Dedifferentiated amniotic fluid mesenchymal stem cell (primary cell): ENCODE measurements around the gene FRAS1.
A peak's percentile ranks its signal among the peaks of the same experiment; 100 is the strongest.

ENCODE experiments used
- DNase-seq: peaks from one replicate; pipeline ENCODE4 v3.0.0-alpha.2; 2016; ENCODE audit errors: extremely low spot score

The FRAS1 gene

DNA sequence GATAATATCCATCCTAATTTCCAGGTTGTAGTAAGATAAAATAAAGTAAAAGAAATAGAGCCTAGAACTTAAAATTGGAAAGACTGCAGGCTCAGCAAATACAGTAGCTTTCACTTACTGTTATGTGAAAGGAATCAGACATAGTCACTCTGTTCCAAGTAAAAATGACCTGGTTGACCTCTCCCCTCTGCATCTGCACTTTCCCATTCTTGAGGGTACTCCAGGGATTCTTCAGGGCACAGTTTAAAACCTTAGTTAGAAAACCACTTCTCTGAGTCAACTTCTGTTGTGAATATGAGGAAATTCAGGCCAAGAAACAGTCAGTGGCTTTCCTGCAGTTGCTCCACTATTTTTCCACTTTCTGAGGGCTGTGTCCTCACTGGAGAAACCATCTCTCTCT is 42.9 kb downstream of the FRAS1 start:
- DNase-seq, result no peak

DNA sequence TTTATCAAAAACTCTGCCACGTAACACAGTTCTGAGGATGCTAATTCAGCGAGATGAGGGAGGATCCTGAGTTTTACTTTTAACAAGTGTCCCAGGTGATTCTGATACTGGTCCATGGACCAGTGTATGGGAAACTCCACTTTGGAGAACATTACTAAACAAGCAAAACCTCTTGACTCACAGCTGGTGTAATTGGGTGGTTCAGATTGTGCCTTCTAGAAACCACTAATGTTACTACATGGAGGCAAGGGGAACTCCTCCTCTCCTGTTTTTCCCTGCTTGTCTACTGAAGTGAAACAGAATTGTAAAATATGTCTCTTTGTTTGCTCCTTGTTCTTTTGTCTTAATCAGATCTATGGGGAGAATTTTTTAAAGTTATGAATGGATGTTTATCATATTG is 62.6 kb downstream of the FRAS1 start:
- peak; percentile 19 for DNase-seq

DNA sequence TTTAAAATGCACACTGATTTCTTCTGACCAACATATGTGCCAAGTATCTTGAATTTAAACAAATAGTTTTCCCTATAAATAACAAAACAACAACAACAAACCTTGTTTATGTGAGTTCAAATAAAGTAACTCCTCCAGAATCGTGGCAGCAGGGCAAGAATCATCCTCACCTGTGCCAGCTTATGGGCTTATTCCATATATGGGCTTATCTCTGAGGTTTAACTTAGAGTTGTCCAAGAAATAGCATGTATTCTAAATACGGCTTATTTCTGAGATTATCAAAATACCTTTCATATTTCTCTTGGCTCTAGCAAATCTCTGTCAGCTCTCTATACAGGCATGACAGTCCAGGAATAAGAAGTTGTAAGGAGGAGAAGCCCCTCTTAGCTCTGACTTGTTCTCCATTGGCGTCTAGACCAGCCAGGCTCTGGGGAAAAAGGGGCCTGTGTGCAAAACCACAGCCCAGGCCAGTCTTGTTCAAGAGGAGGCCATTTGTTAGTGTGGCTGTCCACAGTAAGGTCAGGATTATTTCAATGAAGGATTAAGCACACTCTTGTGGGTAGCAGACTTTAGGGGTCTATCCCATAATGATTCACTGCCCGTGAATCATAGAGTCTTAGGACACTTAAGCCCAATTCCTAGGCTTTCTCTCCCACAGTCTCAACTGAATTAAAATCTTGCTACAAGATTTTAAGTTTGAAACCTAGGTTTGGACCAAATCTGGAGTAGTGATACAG is 63.2 kb downstream of the FRAS1 start:
- DNase-seq, result peak; percentile 5

DNA sequence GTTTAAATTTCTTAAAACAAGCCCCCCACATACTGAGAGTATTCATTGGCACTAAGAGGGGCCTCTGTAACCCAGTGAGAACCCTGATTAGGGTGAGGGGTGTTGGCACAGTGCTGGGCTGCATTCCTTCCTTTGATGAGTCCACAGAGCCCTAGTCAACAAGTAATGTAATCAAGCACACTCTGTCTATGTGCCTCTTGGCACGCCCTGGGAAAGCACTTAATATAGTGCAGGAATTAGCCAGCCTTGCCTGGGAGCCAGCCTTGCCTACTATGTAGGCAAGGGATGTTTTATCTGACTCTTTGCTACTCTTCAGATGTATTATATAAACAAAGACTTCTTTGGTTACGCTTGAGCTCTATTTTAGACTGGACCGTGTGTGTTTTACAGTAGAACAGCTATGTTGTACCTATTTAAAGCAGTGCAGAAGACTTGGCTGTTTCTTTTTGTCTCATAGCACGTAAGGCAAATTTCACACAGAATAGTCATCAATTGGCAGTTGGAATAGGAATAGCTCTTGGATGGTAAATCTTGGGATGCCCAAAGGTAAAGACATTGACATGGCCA is 64.3 kb downstream of the FRAS1 start:
- DNase-seq, result peak; percentile 13

DNA sequence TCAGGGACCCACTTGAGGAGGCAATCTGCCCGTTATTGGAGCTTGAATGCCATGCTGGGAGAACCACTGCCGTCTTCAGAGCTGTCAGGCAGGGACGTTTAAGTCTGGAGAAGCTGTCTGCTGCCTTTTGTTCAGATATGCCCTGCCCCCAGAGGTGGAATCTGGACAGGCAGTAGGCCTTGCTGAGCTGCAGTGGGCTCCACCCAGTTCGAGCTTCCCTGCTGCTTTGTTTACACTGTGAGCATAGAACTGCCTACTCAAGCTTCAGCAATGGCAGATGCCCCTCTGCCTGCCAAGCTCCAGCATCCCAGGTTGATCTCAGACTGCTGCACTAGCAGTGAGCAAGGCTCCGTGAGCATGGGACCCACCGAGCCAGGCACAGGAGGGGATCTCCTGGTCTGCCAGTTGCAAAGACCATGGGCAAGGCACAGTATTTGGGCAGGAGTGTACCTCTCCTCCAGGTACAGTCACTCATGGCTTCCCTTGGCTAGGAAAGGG is 68.8 kb downstream of the FRAS1 start:
- peak; percentile 7 for DNase-seq

DNA sequence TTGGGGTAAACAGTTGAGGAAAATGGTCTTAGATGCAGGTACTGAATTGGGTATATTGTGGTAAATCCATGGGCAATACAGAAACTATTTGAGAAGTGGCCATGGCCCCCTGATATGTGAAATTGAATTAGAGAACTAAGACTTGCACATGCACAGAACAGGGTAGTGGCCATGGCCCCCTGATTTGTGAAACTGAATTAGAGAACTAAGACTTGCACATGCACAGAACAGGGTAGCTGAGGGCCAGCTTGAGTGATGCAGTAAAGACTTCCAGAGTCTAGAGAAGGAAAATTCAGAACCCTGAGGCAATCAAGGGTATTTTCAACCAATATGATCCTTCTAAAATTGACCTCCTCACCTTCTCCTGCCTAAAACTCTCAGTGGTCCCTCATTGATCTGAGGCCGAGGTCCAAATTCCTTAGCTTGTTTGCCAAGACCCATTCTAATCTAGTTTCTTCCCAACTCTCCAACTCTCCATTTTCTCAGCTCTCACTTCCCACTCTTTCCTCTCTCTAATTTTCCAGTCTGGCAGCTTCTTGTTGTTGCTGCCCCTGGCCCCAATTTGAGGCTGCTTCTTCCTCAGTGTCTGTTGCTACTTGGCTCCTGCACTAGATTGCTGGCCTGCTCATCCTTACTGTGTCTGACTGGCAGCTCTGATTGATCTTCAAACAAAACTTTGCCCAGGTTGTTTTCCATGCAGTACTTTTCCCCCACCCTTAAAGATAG is 72.4 kb downstream of the FRAS1 start:
- DNase-seq, result no peak

DNA sequence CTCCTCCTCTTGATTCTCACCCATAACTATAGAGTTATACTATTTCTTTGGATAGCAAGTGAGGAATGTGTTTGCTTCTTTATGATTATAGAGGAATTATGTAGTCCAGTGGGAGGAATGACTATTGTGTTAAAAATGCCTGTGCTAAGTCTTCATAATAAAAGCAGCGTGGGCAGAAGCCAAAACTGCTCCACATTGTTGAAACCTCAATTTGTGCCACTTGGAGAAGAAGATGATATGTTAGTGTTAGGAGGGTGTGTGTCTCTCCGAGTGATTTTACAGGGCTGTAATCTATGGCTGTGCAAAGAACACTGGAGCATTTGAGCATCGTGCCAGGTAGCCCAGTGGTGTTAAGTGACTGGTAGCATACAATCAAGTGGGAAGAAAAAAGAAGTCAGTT is 74.3 kb downstream of the FRAS1 start:
- DNase-seq, result peak; percentile 54

DNA sequence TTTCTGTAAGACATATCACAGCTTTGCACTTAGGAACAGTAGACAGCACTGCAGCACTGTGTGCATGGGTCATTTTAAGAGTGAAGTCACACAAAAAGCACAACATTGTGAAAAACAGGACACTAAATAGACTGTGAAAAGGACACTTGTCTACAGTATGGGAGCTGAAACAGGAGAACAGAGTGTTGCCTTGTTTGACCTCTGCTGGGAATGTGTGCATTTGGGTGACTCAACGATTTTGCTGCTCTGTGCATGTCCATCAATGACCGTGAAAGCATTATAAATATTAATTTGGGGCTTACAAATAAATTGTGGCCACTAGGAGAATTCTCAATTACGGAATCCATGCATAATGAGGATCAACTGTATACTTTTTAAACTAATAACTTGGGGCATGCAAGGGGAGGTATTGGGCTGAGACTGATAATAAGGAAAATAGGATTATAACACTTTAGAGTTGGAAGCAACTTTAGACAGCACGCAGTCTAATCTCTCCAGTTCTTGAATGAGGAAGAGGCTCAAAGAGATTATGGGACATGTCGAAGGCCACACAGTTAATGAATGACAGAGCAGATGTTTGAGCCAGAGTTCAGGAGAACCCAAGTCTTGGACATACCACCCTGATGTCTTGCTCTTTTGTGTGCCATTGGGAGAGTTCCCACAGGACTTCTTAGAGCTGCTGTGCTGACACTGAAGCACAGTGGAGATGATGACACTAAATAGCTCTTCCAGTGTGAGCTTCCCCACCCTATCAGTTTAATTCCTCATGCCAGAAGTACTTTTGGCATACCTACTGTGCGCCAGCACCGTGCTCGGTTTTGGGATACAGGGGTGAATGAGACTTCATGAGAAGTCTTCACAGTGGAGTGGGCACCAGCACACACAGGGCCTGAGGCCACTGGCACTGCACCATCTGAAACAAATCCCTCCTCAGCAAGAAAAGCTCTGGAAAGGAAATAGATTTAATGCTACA is 79.3 kb downstream of the FRAS1 start:
- DNase-seq, result no peak

DNA sequence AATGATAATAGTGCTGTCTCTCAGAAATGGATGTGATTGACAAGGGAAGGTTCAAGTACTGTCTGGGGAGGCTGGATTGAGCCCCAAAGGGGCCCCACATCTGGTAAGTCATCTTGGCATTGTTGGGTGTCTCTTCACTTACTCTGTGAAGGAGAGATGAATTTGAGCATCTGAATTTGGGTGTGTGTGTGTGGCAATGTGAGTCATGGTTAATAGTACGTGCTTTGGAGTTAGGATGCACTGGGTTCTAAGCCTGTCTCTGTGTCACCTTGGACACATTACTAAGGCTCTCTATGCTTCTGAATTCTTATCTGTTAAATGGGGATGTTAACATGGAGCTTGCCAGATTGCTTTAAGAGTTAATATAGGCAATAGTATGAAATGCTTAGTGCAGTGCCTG is 80.4 kb downstream of the FRAS1 start:
- DNase-seq, result no peak

DNA sequence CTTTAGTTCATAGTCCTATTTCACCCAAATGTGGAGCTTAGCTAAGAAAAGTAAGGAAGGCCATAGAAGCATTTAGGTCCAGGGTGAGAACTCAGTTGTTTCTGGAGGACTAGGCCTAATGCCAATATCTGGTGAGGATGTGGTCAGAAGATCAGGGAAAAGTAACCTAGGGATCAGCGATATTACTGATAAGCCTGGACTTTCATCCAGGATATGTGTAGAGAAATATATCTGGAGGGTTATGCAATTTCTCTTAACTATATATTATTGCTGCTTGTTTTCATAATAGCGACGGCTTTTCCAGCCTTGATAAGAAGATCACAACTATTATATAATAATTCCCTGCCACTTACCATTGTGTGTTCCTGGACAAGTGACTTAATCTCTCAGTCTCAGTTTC is 81.1 kb downstream of the FRAS1 start:
- no peak for DNase-seq

DNA sequence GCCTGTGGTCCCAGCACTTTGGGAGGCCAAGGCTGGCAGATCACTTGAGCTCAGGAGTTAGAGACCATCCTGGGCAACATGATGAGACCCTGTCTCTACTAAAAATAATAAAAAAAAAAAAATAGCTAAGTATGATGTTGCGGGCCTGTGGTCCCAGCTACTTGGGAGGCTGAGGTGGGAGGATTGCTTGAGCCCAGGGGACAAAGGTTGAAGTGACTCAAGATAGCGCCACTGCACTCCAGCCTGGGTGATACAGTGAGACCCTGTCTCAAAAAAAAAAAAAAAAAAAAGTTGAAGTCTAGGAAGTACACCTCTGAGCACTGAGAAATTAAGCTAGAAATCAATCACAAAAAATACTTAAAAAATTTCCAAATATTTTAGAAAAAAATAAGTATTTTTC is 86.5 kb downstream of the FRAS1 start:
- DNase-seq, result no peak

DNA sequence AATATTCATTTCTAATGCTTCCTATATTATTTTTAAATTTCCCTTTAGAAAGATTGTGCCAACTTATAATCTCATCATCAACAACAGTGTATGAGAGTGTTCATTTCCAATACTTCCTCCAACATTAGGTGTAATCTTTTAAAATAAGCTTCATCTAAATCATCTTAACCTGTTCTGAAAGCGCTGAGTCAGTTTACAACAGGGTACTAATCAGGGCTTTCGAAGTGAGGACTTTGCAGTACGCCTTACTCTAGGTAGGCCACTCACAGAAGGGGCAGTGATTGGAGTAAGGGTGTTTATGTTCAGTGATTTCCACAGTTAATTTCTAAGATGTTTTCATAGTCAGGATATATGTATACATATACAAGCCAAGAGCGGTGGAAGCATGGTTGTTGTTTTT is 87.9 kb downstream of the FRAS1 start:
- DNase-seq, result no peak

DNA sequence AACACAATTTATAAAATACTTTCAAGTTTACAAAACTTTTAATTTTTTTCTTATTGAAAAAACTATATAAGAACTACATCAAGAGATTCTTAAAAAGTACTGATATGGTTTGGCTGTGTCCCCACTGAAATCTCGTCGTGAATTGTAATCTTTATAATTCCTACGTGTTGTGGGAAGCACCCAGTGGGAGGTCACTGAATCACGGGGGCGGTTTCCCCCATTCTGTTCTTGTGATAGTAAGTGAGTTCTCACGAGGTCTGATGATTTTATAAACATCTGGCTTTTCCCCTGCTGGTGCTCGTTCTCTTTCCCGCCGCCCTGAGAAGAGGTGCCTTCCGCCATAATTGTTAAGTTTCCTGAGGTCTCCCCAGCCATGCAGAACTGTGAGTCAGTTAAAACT is 88.5 kb downstream of the FRAS1 start:
- no peak for DNase-seq

DNA sequence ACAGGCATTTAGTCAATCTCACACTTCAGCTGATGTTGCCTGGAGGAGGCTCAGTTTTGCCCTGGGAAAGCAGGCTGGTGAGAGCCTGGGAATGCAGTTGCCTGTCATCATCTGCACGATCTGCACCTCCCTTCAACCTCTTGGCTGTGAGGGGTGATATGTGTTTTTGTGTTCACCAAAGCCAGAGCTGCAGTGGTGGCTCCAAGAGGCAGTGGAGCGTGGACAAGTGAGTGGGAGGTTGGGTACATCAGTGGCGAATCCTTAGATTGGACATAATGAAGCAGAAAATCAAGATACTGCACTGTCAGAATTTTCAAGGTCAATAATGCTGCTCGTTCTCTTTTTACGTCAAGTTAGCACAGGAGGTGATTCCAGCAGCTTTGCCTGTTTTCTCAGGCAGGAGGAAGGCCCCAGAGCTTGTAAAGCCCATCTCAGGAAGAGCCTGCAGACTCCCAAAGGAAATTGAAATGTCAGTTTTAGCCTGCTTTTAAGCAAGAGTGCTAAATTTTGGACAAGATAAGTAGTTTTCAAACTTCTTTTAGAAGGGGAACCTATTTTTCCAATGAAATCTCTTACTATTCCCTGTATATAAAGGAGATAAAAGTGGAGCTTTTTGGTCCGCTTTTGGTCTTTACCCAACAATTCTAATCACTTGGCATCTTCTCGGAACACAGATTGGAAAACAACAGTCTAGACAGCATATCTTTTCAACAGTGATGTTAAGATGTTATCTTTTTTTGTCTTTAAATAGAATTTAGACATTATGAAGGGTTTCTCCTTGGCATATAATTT is 92.8 kb downstream of the FRAS1 start:
- DNase-seq, result no peak

DNA sequence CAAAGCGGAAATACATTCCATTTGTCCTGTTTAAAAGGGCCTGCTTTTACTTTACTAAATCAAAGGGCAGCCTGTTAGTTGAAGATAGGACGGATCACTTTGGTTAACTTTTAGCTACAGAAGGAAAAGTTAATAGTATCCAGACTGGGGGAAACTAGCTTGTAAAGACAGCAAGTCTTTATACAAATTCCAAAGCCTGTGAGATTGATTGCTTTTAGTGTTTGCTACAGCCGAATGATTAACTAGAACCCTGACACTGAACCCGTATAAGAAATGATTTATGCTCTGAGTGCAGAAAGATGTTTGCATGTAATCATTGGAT is 93.4 kb downstream of the FRAS1 start:
- DNase-seq, result no peak

DNA sequence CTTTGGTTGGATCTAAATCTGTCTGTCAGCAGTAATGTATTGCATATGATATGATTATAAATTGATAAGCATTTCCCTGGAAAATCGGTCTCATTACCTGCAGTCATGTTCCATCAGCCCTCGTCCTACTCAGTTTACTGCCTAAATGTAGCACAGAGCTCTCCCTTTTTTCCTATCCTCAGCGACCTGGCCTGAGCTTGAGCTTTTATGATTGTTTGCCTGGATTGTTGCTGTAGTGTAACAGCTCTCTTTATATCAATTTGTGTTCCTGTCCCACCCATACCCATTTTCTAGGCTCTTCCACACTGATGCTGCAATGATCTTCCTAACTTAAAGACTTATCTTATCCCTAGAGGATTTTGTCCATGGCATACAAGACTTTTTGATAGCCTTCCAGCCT is 95.7 kb downstream of the FRAS1 start:
- DNase-seq, result no peak

DNA sequence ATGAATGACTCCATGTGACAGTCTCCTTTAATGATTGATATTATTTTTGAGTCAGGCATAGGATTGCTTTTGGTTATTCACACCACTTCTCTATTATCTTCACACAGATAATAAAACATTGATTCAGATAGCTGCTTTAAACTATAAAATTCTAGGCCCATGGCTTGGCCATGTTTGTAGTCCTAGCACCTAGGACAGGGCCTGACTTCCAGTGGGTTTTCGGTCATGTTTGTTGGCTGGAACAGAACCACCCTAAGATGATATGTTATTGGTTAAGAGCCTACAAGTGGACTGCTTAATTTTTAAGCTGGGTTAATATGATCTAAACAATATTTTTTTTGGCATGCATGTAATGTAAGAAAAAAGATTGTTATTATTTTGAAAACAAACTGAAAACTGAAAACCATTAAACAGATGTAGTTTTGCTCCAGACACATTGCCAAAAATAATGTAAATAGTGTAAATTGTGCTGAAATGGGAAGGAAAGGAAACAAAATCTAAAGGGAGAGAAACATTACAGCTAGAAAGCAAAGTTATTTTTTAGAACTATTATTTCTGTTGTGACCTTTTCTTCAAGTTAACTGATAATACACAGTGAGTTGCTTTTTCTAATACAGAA is 98.0 kb downstream of the FRAS1 start:
- DNase-seq, result no peak

DNA sequence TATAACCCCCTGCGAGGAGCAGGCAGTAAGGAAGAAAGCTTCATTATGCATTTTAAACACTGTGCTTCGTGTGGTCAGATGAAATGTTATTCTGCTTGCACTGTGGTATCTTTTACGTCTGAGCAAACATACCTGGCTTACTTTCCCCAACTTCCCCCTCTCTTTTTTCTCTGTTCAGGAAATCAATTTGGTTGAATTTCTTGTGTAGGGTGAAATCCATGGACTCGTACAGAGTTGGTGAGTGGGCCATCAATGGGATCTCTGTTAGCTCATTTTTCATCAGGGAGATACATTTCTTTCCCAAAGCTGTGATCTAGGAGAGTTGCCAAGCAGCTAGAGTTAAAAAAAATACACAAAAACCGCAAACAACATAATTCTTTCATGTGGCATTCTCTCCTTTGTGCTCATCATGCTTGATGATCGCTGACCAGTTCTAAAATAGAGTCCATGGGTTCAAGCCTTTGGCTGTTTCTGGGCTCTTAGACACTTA is 98.5 kb downstream of the FRAS1 start:
- no peak for DNase-seq

DNA sequence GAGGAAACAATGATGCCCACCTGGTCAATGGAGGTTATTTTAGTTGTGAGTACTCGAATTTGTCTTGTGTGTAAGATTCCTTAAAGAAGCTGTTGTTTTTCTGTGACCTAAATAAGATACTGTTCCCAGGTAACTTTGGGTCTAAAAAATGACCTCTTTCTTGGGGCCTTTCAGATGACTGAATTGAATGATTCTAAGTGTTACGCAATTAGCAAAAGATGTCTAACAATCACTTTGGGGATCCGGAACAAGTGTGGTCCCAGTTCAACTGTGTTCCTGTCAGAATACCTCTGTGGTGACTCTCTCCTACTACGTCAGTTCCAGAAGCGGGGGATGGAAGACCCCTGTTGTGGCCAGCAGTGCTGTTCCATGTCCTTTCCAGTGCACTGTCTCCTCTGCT is 99.4 kb downstream of the FRAS1 start:
- no peak for DNase-seq

DNA sequence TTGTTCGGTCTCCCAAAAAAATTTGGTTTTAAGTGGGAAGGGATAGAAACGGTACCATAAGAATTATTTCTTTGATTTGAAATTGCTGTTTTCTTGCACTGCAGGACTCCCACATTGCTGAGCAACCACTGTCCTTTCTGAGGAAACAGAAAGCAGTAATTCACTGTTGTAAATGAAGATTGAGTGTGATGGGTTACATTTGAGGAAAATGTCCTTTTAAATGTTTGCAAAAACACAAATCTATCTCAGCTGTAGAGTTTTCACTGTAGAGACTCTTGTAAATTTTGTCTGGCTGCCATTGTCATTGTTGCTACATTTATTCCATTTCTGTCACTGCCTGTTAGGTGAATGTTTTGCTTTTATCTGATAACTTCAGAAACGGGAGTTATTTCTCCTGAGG is 105.2 kb downstream of the FRAS1 start:
- no peak for DNase-seq

DNA sequence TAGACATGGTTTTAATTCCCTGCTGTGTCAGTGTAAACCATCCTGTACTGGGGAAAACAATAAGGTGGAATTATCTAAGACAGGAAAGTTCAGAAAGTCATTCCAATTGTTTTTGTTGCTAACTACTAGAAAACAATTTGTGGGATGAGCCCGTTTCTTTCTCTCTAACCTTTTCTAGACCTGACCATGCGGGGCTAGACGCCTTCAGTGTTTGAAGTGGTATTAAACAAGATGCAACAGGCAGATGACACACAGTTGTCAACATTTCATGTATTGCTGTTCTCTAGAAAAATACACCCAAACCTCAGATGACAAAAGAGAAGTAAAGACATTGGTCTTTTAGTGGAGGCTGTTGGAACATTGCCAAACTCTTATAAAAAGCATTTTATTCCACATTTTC is 105.7 kb downstream of the FRAS1 start:
- DNase-seq, result no peak
